HEK293 (cell line): ENCODE data around the gene CACNA1C.

Experiments used
- CTCF ChIA-PET: fragments of 350-600 bp; formaldehyde crosslinking; extraction: SDS; loops from one replicate; lab custom pipeline; 2021; ENCODE audit warnings: antibody characterized with exemption; lab: Yijun Ruan, JAX
- POLR2A ChIA-PET: fragments of 300-600 bp; formaldehyde crosslinking; extraction: SDS; loops from one replicate; lab custom pipeline; 2020; ENCODE audit warnings: antibody characterized with exemption, inconsistent platforms; lab: Yijun Ruan, JAX
- H3K27ac ChIP-seq: fragments of 200-500 bp; sonication (Bioruptor generic); 2 replicates; pipeline ENCODE4 v1.5.1; 2014; ENCODE audit warnings: low read depth, low read length, control low read depth, inconsistent platforms; ENCODE audit errors: extremely low read depth
- H3K36me3 ChIP-seq, 2 experiments: fragments of 200-500 bp in 1 of 2; sonication (Bioruptor generic) in 1 of 2; 1 replicate in 1 of 2; 2 replicates in 1 of 2; pipeline ENCODE4 v1.5.1; 2014 to 2017; ENCODE audit warnings: inconsistent platforms in 2 of 2, low read length in 2 of 2; ENCODE audit not compliant: control insufficient read depth in 2 of 2, insufficient read depth in 1 of 2
- H3K4me1 ChIP-seq: fragments of 200-500 bp; sonication (Bioruptor generic); 2 replicates; pipeline ENCODE4 v1.5.1; 2014; ENCODE audit warnings: mild to moderate bottlenecking, low read length, inconsistent platforms; ENCODE audit not compliant: control insufficient read depth, insufficient read depth
- H3K4me3 ChIP-seq: 2 replicates; pipeline ENCODE4 v1.5.1; 2011; ENCODE audit warnings: low read depth, mild to moderate bottlenecking, control low read depth, low read length, moderate library complexity
- H3K9me3 ChIP-seq: fragments of 200-500 bp; sonication (Bioruptor generic); 2 replicates; pipeline ENCODE4 v1.5.1; 2014; ENCODE audit warnings: low read depth, low read length, inconsistent platforms; ENCODE audit not compliant: control insufficient read depth, insufficient read depth
- HOXA7 ChIP-seq: sonication (generic); formaldehyde crosslinking; IDR thresholded peaks from 2 replicates; pipeline ENCODE4 v1.8.1; 2022; ENCODE audit warnings: missing genetic modification reagents, borderline replicate concordance
- REPIN1 ChIP-seq: fragments of 450-650 bp; formaldehyde crosslinking; IDR thresholded peaks from 2 replicates; pipeline ENCODE4 v1.5.1; 2017; ENCODE audit warnings: missing biosample characterization, missing genetic modification characterization, low read depth
- SALL2 ChIP-seq: fragments of 450-650 bp; formaldehyde crosslinking; IDR thresholded peaks from 2 replicates; pipeline ENCODE4 v1.5.0; 2017; ENCODE audit warnings: missing biosample characterization, mild to moderate bottlenecking, missing genetic modification characterization, borderline replicate concordance
- ZBTB17 ChIP-seq: fragments of 450-650 bp; formaldehyde crosslinking; IDR thresholded peaks from 2 replicates; pipeline ENCODE4 v1.5.1; 2016; ENCODE audit warnings: missing biosample characterization, missing genetic modification characterization
- ZBTB20 ChIP-seq: fragments of 450-650 bp; formaldehyde crosslinking; IDR thresholded peaks from 2 replicates; pipeline ENCODE4 v1.5.1; 2016; ENCODE audit warnings: missing biosample characterization, missing genetic modification characterization
- ZNF433 ChIP-seq: fragments of 450-650 bp; formaldehyde crosslinking; IDR thresholded peaks from 2 replicates; pipeline ENCODE4 v1.5.1; 2016; ENCODE audit warnings: missing biosample characterization, missing genetic modification characterization, low read depth
- ZNF530 ChIP-seq: fragments of 450-650 bp; formaldehyde crosslinking; IDR thresholded peaks from 2 replicates; pipeline ENCODE4 v1.5.1; 2016; ENCODE audit warnings: low read depth, missing biosample characterization, missing genetic modification characterization
- ZNF701 ChIP-seq: fragments of 450-650 bp; formaldehyde crosslinking; IDR thresholded peaks from 2 replicates; pipeline ENCODE4 v1.5.1; 2016; ENCODE audit warnings: missing biosample characterization, missing genetic modification characterization
- ZNF768 ChIP-seq: fragments of 450-650 bp; formaldehyde crosslinking; IDR thresholded peaks from 2 replicates; pipeline ENCODE4 v1.5.1; 2018; ENCODE audit warnings: missing biosample characterization, mild to moderate bottlenecking, missing genetic modification characterization
- ZSCAN16 ChIP-seq: fragments of 450-650 bp; formaldehyde crosslinking; IDR thresholded peaks from 2 replicates; pipeline ENCODE4 v1.5.1; 2016; ENCODE audit warnings: missing biosample characterization, missing genetic modification characterization
- TF ChIP-seq, protein P1 (sequence below): fragments of 450-650 bp; formaldehyde crosslinking; IDR thresholded peaks from 2 replicates; pipeline ENCODE4 v1.5.1; 2017; ENCODE audit warnings: missing biosample characterization, missing genetic modification characterization
- TF ChIP-seq, protein P2 (sequence below): fragments of 450-650 bp; formaldehyde crosslinking; conservative IDR thresholded peaks from 2 replicates; pipeline ENCODE4 v1.5.1; 2016; ENCODE audit warnings: low read depth, missing biosample characterization, missing genetic modification characterization
- TF ChIP-seq, protein P3 (sequence below): fragments of 450-650 bp; formaldehyde crosslinking; IDR thresholded peaks from 2 replicates; pipeline ENCODE4 v1.5.1; 2016; ENCODE audit warnings: missing biosample characterization, missing genetic modification characterization, borderline replicate concordance
- TF ChIP-seq, protein P4 (sequence below): fragments of 450-650 bp; formaldehyde crosslinking; optimal IDR thresholded peaks from 2 replicates; pipeline ENCODE3; 2016; ENCODE audit warnings: missing biosample characterization, mild to moderate bottlenecking, missing genetic modification characterization
- TF ChIP-seq, protein P5 (sequence below): fragments of 450-650 bp; formaldehyde crosslinking; IDR thresholded peaks from 2 replicates; pipeline ENCODE4 v1.5.1; 2016; ENCODE audit warnings: missing biosample characterization, missing genetic modification characterization, low read depth

CACNA1C gene

DNA sequence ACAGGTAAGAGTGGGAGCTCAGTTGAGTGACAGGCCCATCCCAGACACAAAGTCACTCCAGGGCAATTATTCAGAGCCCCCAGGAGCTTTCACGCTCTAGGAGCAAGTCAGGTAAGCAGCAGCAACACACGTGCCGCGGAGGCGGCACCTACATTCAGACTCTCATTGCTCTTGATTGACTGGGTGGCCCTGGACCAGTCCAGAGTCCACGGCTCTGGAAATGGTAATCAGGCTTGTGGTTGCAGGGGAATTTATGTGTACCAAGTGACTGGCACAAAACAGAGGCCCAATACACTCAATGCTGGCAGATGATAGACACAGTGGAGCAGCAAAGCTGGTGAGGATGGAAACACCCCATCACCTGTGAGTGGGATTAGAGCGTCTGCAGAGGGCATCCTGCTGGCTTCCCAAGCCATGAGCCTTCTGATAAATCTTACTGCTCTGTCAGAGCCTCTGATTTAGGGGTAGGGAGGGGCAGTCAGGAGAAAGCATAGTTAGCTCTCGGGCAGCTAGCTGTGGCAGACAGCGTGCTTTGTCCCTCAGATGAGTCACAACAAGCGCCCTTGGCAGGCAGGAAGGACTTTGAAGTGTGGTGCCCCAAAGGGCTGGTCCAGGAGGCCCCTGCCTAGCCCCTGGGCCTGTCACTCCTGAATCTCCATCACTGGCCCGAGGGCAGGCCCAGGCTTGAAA is 344.7 kb downstream of the CACNA1C start:
- H3K9me3 ChIP-seq = no peaks in the 10 kb centered on the region
- TF ChIP-seq SALL2 (tag by site-specific recombination) (no peak), ZBTB17 (tag by site-specific recombination) (no peak), ZSCAN16 (tag by site-specific recombination) (no peak), ZNF530 (no peak), HOXA7 (CRISPR knock-in tag) (no peak)
- TF ChIP-seq, protein P1, sequence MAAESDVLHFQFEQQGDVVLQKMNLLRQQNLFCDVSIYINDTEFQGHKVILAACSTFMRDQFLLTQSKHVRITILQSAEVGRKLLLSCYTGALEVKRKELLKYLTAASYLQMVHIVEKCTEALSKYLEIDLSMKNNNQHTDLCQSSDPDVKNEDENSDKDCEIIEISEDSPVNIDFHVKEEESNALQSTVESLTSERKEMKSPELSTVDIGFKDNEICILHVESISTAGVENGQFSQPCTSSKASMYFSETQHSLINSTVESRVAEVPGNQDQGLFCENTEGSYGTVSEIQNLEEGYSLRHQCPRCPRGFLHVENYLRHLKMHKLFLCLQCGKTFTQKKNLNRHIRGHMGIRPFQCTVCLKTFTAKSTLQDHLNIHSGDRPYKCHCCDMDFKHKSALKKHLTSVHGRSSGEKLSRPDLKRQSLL (tag by site-specific recombination) = no peak
- TF ChIP-seq, protein P2, sequence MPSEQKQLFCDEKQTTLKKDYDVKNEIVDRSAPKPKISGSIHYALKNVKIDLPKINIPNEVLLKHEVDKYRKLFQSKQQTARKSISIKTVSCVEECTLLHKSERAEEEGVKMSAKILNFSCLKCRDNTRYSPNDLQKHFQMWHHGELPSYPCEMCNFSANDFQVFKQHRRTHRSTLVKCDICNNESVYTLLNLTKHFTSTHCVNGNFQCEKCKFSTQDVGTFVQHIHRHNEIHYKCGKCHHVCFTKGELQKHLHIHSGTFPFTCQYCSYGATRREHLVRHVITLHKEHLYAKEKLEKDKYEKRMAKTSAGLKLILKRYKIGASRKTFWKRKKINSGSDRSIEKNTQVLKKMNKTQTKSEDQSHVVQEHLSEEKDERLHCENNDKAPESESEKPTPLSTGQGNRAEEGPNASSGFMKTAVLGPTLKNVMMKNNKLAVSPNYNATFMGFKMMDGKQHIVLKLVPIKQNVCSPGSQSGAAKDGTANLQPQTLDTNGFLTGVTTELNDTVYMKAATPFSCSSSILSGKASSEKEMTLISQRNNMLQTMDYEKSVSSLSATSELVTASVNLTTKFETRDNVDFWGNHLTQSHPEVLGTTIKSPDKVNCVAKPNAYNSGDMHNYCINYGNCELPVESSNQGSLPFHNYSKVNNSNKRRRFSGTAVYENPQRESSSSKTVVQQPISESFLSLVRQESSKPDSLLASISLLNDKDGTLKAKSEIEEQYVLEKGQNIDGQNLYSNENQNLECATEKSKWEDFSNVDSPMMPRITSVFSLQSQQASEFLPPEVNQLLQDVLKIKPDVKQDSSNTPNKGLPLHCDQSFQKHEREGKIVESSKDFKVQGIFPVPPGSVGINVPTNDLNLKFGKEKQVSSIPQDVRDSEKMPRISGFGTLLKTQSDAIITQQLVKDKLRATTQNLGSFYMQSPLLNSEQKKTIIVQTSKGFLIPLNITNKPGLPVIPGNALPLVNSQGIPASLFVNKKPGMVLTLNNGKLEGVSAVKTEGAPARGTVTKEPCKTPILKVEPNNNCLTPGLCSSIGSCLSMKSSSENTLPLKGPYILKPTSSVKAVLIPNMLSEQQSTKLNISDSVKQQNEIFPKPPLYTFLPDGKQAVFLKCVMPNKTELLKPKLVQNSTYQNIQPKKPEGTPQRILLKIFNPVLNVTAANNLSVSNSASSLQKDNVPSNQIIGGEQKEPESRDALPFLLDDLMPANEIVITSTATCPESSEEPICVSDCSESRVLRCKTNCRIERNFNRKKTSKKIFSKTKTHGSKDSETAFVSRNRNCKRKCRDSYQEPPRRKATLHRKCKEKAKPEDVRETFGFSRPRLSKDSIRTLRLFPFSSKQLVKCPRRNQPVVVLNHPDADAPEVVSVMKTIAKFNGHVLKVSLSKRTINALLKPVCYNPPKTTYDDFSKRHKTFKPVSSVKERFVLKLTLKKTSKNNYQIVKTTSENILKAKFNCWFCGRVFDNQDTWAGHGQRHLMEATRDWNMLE = no peak
- TF ChIP-seq, protein P3, sequence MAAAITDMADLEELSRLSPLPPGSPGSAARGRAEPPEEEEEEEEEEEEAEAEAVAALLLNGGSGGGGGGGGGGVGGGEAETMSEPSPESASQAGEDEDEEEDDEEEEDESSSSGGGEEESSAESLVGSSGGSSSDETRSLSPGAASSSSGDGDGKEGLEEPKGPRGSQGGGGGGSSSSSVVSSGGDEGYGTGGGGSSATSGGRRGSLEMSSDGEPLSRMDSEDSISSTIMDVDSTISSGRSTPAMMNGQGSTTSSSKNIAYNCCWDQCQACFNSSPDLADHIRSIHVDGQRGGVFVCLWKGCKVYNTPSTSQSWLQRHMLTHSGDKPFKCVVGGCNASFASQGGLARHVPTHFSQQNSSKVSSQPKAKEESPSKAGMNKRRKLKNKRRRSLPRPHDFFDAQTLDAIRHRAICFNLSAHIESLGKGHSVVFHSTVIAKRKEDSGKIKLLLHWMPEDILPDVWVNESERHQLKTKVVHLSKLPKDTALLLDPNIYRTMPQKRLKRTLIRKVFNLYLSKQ (tag by site-specific recombination) = no peak
- TF ChIP-seq, protein P4, sequence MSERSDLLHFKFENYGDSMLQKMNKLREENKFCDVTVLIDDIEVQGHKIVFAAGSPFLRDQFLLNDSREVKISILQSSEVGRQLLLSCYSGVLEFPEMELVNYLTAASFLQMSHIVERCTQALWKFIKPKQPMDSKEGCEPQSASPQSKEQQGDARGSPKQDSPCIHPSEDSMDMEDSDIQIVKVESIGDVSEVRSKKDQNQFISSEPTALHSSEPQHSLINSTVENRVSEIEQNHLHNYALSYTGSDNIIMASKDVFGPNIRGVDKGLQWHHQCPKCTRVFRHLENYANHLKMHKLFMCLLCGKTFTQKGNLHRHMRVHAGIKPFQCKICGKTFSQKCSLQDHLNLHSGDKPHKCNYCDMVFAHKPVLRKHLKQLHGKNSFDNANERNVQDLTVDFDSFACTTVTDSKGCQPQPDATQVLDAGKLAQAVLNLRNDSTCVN (tag by site-specific recombination) = no peak
- TF ChIP-seq, protein P5, sequence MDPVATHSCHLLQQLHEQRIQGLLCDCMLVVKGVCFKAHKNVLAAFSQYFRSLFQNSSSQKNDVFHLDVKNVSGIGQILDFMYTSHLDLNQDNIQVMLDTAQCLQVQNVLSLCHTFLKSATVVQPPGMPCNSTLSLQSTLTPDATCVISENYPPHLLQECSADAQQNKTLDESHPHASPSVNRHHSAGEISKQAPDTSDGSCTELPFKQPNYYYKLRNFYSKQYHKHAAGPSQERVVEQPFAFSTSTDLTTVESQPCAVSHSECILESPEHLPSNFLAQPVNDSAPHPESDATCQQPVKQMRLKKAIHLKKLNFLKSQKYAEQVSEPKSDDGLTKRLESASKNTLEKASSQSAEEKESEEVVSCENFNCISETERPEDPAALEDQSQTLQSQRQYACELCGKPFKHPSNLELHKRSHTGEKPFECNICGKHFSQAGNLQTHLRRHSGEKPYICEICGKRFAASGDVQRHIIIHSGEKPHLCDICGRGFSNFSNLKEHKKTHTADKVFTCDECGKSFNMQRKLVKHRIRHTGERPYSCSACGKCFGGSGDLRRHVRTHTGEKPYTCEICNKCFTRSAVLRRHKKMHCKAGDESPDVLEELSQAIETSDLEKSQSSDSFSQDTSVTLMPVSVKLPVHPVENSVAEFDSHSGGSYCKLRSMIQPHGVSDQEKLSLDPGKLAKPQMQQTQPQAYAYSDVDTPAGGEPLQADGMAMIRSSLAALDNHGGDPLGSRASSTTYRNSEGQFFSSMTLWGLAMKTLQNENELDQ (tag by site-specific recombination) = no peak
- CTCF ChIA-PET = interaction anchor here (0.5 to 2.1 kb wide), 5 partner anchors 11 to 951 kb away, joined by 3 to 11 read pairs (median 3); no protein-coding TSS in a partner anchor

DNA sequence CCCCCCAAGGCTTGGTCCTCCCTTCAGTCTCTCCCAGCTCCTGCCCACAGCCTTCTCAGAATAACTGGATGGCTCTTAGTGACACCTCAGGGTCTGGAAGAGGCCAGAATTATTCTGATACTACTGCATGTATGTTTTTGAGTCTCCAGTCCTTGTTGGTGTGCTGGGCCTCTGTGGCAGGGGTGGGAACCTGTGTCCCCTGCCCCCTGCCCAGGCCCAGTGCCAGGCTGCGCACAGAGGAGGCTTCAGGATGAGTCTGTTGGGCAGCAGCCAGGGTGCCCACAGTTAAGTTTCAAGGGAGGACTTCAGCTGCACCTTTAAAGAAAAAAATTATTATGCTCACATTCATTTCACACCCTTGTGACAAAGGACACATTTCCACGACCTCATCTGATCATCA is 348.3 kb downstream of the CACNA1C start:
- POLR2A ChIA-PET = no interaction called here
- no peaks in the 10 kb centered on the region for H3K4me1 ChIP-seq
- H3K27ac ChIP-seq = no peak overlapping the region
- H3K4me3 ChIP-seq = no peak overlapping the region
- no peaks in the 10 kb centered on the region for H3K9me3 ChIP-seq
- H3K36me3 ChIP-seq = no peaks in the 10 kb centered on the region
- CTCF ChIA-PET = interaction anchor here (0.6 kb wide), 1 partner anchor 1441 kb away, joined by 3 read pairs; no protein-coding TSS in a partner anchor
- no peak for TF ChIP-seq REPIN1 (tag by site-specific recombination)
- no peak for TF ChIP-seq ZBTB20 (tag by site-specific recombination)
- TF ChIP-seq ZNF768 (tag by site-specific recombination) = no peak
- TF ChIP-seq ZNF433 (tag by site-specific recombination) = no peak
- no peak for TF ChIP-seq ZNF701 (tag by site-specific recombination)
- TF ChIP-seq, all 188 proteins: peak for 0

More for the DNA sequence above, 344.7 kb downstream of the CACNA1C start:
- Histone ChIP-seq H3K4me1 (no peaks in the 10 kb centered on the region), H3K4me3 (no peak overlapping the region), H3K36me3 (no peaks in the 10 kb centered on the region), H3K27ac (no peak overlapping the region)
- POLR2A ChIA-PET = no interaction called here
